Measurements from ENCODE around the gene HOXD1. TPM values are rescaled to one million over a fixed set of nuclear protein-coding genes. Genes with fewer than 3 reads are reported as not detected.

HOXD1 gene
- total and polyA plus RNA-seq, 11 donors = 0.08 to 0.51 (median 0.19) TPM; not detected in 6

DNA sequence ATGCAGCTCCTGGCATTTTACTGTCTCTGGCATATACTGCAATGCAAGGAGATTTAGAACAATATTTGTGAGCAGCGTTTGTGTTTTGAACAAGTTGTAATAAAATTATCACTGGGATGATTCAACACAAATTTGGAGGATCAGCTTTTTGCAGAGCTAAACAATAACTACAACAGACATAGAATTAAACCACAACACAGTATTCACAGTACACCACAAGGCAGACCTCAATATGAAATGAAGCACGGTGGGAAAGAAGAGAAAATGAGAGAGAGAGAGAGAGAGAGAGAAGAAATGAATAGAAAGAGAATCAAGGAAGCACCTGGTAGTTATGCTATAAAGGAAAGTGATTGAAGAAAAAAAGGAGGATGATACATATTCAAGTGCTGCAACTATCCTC lies 39.4 kb downstream of the HOXD1 start:
- H3K9me3 ChIP-seq = no peaks in the 10 kb centered on the region
- TF ChIP-seq, protein P1, sequence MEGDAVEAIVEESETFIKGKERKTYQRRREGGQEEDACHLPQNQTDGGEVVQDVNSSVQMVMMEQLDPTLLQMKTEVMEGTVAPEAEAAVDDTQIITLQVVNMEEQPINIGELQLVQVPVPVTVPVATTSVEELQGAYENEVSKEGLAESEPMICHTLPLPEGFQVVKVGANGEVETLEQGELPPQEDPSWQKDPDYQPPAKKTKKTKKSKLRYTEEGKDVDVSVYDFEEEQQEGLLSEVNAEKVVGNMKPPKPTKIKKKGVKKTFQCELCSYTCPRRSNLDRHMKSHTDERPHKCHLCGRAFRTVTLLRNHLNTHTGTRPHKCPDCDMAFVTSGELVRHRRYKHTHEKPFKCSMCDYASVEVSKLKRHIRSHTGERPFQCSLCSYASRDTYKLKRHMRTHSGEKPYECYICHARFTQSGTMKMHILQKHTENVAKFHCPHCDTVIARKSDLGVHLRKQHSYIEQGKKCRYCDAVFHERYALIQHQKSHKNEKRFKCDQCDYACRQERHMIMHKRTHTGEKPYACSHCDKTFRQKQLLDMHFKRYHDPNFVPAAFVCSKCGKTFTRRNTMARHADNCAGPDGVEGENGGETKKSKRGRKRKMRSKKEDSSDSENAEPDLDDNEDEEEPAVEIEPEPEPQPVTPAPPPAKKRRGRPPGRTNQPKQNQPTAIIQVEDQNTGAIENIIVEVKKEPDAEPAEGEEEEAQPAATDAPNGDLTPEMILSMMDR (IDR thresholded peaks at IDR 0.05) = no peak
- TF ChIP-seq POLR2A (IDR thresholded peaks at IDR 0.05) = no peak
- DNase-seq = no peak
- WGBS, 4 donors = 83 to 90% (median 84%) methylated on average over 2 of the region's 2 CpGs
- intact Hi-C loops (cut with DNase I) = no loop called here
- H3K36me3 ChIP-seq = no peaks in the 10 kb centered on the region
- peaks cover 0 to 58% (median 4%) of the 10 kb centered on the region in 9 donors for H3K27me3 ChIP-seq
- H3K4me3 ChIP-seq = no peak overlapping the region
- no peaks in the 10 kb centered on the region for H3K4me1 ChIP-seq
- ATAC-seq = no peak
- no peak overlapping the region for H3K27ac ChIP-seq

DNA sequence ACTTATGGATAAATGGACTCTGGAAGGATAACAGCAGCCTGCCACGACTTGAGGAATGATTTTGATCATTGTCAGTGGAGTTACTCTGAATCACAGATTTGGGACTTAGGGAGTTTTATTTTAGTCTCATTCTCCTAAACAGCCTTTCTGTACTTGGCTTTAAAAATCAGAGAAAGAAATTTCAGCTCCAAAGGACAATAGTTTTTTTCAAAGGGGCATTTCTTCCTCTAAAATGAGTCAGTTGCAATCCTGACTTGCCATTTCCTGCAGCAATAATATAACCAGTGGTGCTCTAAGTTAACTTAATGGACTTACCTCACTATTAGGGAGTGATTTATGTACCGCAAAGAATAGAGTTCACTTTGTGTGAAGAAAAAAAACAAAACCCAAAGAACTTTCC lies 45.7 kb downstream of the HOXD1 start:
- no peak for ATAC-seq
- Histone ChIP-seq H3K4me3 (no peak overlapping the region), H3K9me3 (no peaks in the 10 kb centered on the region), H3K36me3 (no peaks in the 10 kb centered on the region), H3K4me1 (no peaks in the 10 kb centered on the region), H3K27me3 (peaks cover 0 to 44% (median 2%) of the 10 kb centered on the region in 9 donors), H3K27ac (no peak overlapping the region)
- intact Hi-C loops (cut with DNase I) = no loop called here
- TF ChIP-seq, protein P1 (IDR thresholded peaks at IDR 0.05) = no peak
- TF ChIP-seq POLR2A (IDR thresholded peaks at IDR 0.05) = no peak
- DNase-seq = no peak
- 51 to 70% (median 55%) methylated on average over 2 of the region's 2 CpGs for WGBS, 4 donors

DNA sequence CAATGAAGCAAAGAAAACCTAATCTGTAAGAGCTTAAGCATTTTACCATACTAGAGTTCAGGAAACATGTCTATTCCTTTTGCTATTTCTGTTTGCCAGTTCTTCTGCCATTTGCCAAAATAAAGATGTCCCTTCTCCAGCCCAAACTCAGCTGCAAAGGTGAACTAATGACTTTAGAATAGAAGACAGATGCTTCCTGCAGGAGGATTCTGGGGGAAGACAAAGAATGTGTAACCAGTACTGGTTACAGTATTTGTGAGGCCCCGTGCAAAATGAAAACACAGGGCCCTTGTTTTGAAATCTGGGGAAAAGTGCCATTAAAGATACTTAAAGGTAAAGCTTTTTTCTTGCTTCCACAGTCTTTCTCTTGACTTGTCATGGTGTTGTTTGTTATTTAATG lies 46.5 kb downstream of the HOXD1 start:
- H3K27me3 ChIP-seq = peaks cover 0 to 37% (median 0%) of the 10 kb centered on the region in 9 donors
- WGBS, 4 donors = 41 to 65% (median 55%) methylated on average over 1 of the region's 1 CpG
- intact Hi-C loops (cut with DNase I) = no loop called here

DNA sequence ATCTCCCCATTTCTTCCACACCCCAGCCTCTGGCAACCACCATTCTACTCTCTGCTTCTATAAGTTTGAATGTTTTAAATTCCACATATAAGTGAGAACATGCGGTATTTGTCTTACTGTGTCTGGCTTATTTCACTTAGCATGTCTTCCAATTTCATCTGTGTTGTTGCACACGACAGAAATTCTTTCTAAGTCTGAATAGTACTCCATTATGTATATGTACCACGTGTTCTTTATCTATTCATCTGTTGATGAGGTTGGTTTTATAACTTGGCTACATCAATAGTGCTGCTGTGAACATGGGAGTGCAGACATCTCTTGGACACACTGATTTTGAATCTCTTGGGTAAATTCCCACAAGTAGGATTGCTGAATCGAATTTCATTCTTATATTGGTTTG lies 49.0 kb downstream of the HOXD1 start:
- Histone ChIP-seq H3K9me3 (no peaks in the 10 kb centered on the region), H3K4me3 (no peak overlapping the region), H3K36me3 (no peaks in the 10 kb centered on the region), H3K27ac (no peak overlapping the region), H3K27me3 (peaks cover 0 to 26% (median 0%) of the 10 kb centered on the region in 9 donors), H3K4me1 (no peaks in the 10 kb centered on the region)
- DNase-seq (no peak), ATAC-seq (no peak)
- intact Hi-C loops (cut with DNase I) = no loop called here
- 33 to 45% (median 39%) methylated on average over 4 of the region's 4 CpGs for WGBS, 4 donors
- TF ChIP-seq, protein P1 (IDR thresholded peaks at IDR 0.05) = no peak
- no peak for TF ChIP-seq POLR2A (IDR thresholded peaks at IDR 0.05)

More for the DNA sequence above, 46.5 kb downstream of the HOXD1 start:
- no peak for TF ChIP-seq POLR2A (IDR thresholded peaks at IDR 0.05)
- TF ChIP-seq, protein P1 (IDR thresholded peaks at IDR 0.05) = no peak
- no peak for ATAC-seq
- Histone ChIP-seq H3K9me3 (no peaks in the 10 kb centered on the region), H3K4me1 (no peaks in the 10 kb centered on the region), H3K4me3 (no peak overlapping the region), H3K27ac (no peak overlapping the region), H3K36me3 (no peaks in the 10 kb centered on the region)
- DNase-seq = no peak
